ENCODE data around the gene RHPN2. TPM values are rescaled to one million over a fixed set of nuclear protein-coding genes. Genes with fewer than 3 reads are reported as not detected.
"Not testable (repeated sequence)": the region's sequence is repeated elsewhere in the genome, so short reads cannot be mapped to it uniquely, and the experiment has no call there.

The RHPN2 gene
- total RNA-seq, 4 donors from 2014 or later: under 0.01 to 10.6 (median 5.1) TPM

DNA sequence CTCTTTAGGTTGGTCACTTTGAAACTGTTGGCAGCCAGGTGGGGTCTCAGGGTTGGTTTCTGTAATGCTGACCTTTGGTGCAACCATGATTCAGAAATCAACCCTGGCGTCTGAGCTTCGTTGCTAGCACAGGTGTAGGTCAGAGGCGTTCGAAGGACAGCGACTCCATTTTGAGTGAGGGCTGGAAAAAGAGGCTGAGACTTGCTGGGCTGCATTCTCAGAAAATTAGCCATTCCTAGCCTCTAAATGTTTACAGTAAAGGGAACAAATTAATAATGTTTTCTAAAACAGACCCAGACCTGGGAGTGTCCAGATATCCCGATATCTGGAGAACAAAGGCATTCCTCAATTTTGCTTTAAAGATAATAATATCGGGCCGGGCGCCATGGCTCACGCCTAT, 29.2 kb downstream of the RHPN2 start:
- no peak for DNase-seq
- Histone ChIP-seq H3K27me3 (no peaks in the 10 kb centered on the region), H3K27ac (no peak overlapping the region), H3K4me1 (no peaks in the 10 kb centered on the region), H3K36me3 (no peaks in the 10 kb centered on the region), H3K9me3 (no peaks in the 10 kb centered on the region), H3K4me3 (no peak overlapping the region)
- intact Hi-C loops (cut with DNase I; ENCODE audit: low total_unique reads): no loop called here
- TF ChIP-seq CTCF (IDR thresholded peaks at IDR 0.05) (no peak), POLR2A (IDR thresholded peaks at IDR 0.05) (no peak)

DNA sequence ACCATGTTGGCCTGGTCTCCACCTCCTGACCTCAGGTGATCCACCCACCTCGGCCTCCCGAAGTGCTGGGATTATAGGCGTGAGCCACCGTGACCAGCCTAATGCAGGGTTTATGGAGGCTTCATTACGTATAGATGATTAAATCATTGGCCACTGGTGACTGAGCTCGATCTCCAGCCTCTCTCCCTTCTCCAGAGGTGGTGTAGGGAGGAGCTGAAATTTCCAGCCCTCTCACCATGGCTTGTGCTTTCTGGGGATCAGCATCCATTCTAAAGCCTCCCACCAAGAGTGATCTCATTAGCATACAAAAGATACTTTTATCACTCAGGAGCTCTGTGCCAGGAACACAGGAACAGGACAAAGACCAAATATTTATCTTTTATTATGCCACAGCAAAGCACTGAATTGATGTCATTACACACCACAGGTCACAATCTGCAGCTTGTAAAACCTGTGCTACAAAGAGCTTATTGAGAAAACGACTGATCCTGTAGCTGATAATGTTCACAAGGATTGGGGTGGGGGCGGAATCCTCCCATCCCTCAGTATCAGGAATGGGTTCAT, 32.4 kb downstream of the RHPN2 start:
- no peak for TF ChIP-seq CTCF (IDR thresholded peaks at IDR 0.05)
- no peak for TF ChIP-seq POLR2A (IDR thresholded peaks at IDR 0.05)
- Histone ChIP-seq H3K4me3 (no peak overlapping the region), H3K9me3 (no peaks in the 10 kb centered on the region), H3K4me1 (no peaks in the 10 kb centered on the region), H3K27me3 (no peaks in the 10 kb centered on the region), H3K36me3 (no peaks in the 10 kb centered on the region), H3K27ac (no peak overlapping the region)
- intact Hi-C loops (cut with DNase I; ENCODE audit: low total_unique reads): no loop called here
- no peak for DNase-seq

GRCh38 chr19:33029746-33030303, 34.9 kb downstream of the RHPN2 start:
- intact Hi-C loops (cut with DNase I; ENCODE audit: low total_unique reads): no loop called here
- no peak for TF ChIP-seq CTCF (IDR thresholded peaks at IDR 0.05)
- no peak for TF ChIP-seq POLR2A (IDR thresholded peaks at IDR 0.05)
- Histone ChIP-seq H3K9me3 (no peaks in the 10 kb centered on the region), H3K27me3 (no peaks in the 10 kb centered on the region), H3K4me3 (no peak overlapping the region), H3K36me3 (no peaks in the 10 kb centered on the region), H3K27ac (no peak overlapping the region), H3K4me1 (no peaks in the 10 kb centered on the region)
- no peak for DNase-seq

DNA sequence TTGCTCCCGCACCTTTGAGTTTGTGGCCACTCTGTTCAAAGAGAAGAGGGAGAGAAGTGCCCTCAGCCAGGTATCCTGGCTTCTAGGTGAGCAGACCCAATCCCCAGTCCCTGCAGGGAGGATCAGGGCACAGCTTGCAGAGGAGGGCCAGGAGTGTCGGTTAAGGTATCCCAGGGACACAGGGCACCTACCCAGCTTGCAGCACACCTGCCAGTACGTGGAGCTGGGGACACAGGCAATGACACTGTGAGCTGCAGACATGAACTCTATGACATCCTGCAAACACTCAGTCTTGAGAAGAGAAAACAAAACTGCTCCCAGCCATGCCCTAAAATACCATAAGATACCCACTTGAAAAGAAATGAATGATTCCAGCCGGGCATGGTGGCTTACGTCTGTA, 38.1 kb downstream of the RHPN2 start:
- H3K9me3 ChIP-seq; H3K27me3 ChIP-seq; DNase-seq; H3K4me1 ChIP-seq; intact Hi-C loops (cut with DNase I; ENCODE audit: low total_unique reads); H3K36me3 ChIP-seq; H3K4me3 ChIP-seq; H3K27ac ChIP-seq: not testable (repeated sequence)

DNA sequence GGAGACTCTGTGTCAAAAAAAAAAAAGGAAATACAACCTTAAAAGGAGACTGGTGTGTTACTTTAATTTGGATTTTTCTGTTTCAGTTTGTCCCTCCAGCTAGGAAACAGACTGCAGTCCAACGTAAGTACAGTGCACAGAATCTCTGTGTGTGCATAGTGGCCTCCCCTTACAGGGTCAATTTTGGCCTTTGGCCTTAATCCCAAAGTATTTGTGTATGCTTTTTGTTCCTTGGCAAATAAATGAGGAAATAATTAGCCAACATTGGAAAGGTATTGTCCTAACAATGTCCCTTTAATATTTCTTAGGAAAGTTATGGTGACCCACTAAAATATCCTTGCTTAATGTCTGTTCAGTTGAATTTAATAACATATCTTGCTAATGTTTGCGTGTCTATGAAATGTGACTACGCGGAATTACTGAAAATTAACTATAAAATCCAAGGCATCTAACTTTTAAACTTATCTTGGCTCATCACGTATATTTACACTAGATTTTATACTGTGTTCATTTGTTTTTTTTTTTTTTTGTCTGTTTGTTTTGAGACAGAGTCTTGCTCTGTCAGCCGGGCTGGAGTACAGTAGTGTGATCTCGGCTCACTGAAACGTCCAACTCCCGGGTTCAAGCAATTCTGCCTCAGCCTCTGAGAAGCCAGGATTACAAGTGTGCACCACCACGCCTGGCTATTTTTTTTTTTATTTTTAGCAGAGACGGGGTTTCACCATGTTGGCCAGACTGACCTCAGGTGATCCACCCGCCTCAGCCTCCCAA, 39.0 kb downstream of the RHPN2 start:
- H3K4me3 ChIP-seq; H3K4me1 ChIP-seq; H3K27me3 ChIP-seq; H3K27ac ChIP-seq; H3K36me3 ChIP-seq; DNase-seq; H3K9me3 ChIP-seq; intact Hi-C loops (cut with DNase I; ENCODE audit: low total_unique reads): not testable (repeated sequence)

DNA sequence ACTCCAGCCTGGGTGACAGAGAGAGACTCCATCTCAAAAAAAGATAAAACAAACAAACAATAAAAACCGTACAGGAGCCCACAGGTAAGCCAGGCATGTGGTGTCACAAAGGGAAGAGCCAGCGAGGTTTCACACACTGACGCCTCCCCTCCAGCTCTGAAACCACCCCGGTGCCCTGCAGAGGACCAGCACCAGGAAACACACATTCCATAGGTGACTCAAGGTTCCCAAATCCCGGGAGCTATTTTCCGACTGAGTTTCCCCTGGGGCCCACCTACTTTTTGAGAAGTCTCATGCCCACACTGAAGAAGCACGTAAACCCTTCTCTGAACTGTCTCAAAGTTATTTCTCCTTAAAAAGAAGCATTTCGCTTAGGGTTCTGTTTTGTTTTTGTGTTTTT, 40.3 kb downstream of the RHPN2 start:
- intact Hi-C loops (cut with DNase I; ENCODE audit: low total_unique reads): no loop called here
- DNase-seq: no peak
- H3K4me3 ChIP-seq: no peak overlapping the region
- no peak for TF ChIP-seq CTCF (IDR thresholded peaks at IDR 0.05)
- TF ChIP-seq POLR2A (IDR thresholded peaks at IDR 0.05): no peak
- no peak overlapping the region for H3K27ac ChIP-seq
- no peaks in the 10 kb centered on the region for H3K9me3 ChIP-seq
- no peaks in the 10 kb centered on the region for H3K27me3 ChIP-seq
- no peaks in the 10 kb centered on the region for H3K36me3 ChIP-seq
- no peaks in the 10 kb centered on the region for H3K4me1 ChIP-seq

Data from uterus (tissue), 4 donors.